Ecto neural progenitor cell (in vitro differentiated cells): ENCODE data around the gene KCNH1.
"Not testable (repeated sequence)": the region's sequence is repeated elsewhere in the genome, so short reads cannot be mapped to it uniquely, and the experiment has no call there.

ENCODE experiments used
- DNase-seq: peaks from one replicate; pipeline ENCODE4 v3.0.0-alpha.2; 2018; ENCODE audit warnings: low spot score

Gene KCNH1

DNA sequence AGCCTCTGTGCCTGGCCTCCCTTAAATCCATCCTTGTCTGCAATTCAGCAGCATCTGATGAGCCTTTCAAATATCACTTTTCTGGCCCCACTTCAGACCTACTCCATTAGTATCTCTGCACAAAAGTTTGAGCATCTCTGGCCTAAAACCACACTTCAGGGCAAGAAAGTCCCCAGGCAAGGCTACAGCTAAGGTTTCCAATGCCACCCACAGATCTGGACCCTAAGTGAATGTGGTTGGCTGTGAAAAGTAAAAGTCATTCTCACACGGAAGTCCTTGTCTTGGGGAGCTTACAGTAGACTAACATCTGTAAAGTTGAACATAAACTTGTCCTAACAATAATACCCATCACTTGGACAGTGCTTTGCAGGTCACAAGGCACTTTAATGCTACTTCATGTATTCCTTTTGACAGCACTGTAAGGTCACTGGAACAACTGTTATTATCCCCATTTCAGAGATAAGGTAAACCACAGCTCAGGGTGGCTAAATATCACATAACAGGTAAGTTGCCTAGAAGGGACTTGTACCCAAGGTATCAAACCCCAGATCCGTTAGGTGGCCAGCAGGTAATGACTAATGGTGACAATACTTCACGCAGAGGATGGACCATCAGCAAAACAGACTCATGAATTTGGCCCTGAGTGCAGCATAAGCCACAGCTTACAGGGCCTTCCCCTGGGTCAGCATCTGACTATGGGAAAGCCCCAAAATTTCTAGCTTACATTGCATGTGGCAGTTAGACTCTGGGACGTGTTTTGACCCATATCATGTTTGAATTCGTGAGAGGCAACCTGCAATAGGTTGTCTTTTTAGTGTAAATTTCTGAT is 449.3 kb downstream of the KCNH1 start:
- no peak for DNase-seq

DNA sequence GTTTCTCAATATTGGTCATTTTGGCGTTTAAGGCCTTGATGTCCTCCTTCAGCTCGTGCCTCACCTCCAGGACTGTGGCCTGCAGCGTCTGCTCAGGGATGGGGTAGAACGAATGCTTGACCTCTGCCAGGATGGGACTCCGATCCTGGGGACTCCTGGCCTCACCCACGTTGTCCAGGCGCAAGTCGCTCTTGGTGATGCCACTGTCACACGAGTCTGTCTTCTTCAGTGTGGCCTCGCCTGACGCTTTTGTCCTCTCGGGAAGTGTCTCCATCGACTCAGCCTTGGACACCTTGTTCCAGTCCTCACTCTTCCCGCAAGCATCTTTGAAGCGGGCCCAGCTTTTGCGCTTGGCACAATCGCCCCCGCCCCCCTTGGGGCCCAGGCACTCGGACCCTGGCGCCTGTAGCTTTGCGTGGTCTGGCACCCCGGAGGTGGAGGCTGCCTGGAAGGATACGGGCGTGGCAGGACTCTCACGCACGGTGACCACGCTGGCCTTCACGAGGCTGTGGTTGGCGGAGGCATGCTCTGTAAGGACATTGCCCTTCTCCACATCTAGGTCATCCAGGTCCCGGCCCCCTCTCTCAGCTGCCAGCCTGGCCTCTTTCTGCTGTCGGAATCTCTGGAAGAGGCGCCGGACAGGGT is 450.4 kb downstream of the KCNH1 start:
- no peak for DNase-seq

DNA sequence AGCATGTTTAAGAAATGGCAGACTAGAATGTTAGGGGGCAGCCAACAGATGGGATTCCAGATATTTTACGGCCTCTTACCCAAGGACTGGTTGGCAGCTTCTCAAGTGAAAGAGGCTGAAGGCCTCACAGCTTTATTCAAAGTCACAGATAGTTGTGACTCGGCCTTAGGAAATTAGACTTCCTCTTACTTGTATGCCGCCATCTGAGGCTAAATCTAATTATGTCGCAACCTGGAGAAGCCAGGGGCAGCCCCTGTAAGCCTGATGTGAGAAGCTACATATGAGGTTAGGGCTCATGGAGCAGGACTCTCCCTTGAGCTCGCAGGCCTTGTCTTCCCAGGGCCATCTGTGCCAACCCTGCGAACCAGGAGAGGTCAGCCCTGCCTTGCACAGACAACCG is 452.8 kb downstream of the KCNH1 start:
- DNase-seq: no peak

DNA sequence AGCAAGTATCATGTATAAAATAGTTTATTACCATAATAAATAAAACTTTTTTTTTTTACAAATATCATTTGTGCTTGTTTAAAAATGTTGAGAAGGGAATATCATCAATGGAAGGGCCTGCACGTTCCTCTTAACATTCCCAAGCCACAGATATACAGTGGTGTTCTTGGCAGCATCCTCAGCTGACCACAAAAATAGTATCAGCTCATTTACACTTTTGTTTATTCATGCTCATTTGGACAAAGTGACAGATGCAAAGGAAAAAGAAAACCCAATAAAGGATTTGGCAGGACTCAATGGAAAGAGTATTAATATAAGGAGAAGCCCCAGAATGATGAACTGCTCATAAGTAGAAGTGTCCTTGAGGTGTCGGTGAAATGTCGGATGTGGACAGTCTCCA is 455.6 kb downstream of the KCNH1 start:
- no peak for DNase-seq

DNA sequence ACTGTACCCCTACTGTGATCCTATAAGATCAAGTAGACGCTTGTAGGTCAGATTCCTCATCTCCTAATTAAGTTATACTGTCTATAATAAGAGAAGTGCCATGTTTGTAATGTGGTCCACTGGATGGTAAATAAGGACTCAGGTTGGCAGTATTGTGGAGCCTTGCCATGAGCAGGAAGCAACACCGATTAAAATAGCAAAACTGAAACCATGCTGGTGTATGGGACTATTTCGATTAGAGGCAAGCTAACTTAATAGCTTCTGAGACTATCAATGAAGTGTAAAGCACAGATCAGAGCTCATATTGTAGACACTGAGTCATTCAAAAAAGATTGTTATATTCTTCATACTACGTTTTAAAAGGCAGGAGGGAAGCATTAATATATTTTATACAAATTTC is 456.4 kb downstream of the KCNH1 start:
- no peak for DNase-seq

DNA sequence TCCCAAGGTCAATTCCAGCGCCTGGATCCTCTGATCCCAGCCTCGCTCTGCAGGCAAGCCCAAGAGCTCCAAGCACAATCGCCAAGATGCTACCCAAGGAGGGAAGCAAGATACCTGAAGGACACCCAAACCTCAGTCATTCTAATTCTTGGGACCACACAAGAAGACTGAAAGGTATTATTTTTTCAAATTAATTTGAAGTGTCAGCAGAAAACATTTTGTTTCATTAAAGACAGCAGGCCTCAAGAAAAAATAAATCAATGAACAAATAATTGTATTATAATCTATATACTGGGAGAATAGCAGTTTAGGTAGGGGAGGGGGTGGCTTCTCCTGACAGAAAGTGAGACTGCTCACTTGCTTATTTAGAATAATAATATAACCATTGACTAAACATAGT is 457.4 kb downstream of the KCNH1 start:
- DNase-seq: no peak

DNA sequence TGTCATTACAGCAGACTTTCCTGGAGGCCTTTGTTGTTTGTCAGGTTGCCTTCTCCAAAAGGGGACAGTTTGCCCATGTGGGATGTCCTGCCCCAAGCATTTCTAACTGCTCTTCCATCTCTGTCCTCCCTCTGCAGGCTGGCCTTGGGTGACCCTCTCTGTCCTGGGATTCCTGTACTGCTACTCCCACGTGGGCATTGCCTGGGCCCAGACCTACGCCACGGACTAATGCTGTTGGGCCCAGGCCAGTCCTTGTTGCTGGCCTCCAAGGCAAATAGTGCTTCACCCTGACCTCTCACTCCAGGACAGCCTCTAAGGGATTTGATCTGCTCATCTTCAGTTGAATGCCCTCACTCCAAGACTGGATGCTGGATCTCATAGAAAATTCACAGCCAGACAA is 459.8 kb downstream of the KCNH1 start:
- DNase-seq: no peak

DNA sequence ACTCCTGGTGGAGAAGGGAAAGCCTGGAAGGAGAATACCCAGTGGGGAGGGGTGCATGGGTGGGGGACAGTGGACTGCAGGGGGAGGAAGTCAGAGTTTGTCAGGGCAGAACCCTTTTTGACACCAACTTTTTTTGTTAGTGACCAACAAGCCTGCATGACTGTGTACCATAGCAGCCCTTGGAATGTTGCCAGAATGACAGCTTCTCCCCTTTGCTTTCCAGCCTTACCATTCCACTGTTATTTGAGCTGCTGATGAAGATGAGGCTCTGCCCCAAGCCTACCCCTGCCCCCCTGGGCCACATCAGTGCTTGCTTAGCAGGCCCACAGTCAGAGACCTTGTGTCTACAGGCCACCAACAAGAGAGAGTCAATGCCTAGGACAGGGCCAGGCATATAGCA is 464.0 kb downstream of the KCNH1 start:
- no peak for DNase-seq

DNA sequence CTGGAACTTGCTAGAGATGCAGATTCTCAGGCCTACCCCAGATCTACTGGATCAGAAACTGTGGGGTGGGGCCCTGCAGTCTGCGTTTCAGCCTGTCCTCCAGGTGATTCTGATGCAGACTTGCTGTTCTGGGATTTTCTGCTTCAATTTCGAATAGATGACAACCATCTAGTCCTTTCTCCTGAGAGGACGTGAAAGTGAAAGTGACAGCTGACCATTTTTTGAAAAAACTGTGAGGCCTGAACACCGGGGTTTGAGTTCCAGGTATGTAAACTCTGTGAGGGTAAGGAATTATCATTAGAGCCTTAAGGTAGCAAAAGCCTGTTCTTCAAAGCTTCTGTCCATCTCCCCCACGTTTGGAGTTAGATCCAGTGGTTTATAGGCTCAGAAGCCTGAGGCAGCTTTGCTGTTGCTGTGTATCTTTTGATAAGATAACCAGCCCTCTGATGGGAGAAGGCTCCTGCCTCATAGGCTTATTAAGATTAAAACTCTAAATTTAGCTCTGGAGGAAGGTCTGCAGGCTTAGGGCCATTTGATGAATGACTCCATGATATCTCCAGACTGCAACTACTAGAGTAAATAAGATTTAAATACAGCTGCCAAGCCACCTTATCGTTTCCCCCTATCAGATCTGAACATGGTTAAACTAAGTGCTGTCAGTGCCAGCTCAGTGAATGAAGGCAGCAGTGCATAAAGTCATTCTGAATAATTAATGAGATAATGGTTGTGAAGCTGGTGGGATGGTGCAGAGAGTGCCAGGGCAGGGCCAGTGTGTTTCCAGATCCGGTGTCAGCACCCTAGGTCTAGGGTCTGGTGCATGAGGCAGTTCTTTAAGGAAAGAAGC is 470.0 kb downstream of the KCNH1 start:
- DNase-seq: no peak

DNA sequence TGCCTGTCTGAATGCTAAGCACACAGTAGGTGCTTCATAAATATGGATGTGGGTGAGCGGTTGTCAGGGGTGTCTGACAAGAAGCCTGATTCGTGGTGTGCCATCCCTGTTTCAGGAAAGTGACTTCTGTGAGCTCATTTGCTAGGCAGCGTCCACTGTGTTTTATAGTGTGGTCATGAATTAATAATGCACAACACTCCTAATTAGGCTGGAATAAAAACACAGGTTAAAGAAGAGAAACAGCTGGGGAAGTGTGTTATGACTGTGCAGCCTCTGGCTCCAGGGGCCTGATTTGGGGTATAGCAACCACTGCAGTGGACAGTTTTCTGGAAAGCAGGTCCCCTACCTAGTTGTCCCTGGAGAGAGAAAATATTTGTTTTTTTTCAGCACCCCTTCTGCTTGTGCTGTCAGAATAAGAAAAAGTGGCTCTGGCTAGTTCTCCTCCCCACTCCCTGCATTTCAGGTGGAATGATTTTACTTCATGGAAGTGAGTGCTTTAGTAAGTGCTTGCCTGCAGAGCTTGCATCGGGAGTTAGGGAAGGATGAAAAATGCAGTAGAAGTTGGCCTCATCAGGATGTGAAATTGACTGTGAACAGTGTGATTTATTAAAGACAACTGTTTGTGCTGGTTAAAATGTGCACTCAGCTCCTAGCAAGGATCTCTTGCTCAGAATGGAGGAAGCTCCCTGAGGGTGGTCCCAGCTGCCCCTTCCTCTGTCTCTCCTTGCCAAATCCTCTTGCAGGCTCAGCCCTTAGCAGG is 471.5 kb downstream of the KCNH1 start:
- no peak for DNase-seq

DNA sequence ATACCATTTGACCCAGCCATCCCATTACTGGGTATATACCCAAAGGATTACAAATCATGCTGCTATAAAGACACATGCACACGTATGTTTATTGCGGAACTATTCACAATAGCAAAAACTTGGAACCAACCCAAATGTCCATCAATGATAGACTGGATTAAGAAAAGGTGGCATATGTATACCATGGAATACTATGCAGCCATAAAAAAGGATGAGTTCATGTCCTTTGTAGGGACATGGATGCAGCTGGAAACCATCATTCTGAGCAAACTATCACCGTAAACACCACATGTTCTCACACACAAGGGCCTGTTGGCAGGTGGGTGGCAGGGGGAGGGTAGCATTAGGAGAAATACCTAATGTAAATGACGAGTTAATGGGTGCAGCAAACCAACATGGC is 472.4 kb downstream of the KCNH1 start:
- DNase-seq: not testable (repeated sequence)

DNA sequence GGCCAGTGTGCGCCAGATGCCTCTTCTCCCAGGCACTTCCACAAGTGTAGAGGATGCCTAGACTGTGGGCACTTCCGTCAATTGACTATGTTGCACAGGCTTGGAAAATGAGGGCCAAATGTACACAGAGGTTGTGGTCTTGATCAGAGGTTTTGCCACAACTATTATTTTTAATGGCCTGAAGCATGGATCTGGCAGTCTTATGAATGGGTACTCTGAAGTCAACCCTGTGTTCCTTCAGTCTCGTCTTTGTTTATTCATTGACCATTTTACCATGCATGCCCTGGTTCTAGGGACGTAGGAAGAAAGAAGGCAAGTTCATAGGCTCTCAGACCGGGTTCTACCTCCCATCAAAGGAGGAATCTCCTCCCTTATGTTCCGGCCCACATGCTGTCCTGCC is 476.1 kb downstream of the KCNH1 start:
- DNase-seq: no peak

DNA sequence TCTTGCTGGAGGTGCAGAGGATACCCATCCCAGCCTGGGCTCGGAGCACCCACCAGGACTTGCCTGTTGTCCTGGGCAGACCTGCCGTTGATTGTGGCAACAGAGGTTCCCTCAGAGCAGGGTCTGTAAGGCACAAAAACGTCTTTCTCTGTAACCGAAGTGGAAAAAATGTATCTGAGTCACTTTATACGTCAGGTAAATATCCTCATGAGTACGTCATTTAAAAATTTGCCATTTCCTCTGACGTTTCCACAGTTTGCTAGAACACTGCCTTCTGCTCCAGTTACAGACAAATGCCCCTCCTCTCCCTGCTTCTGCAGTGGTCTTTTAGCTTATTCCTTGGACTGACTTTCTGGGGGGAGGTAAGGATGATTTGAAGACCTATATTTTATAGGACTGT is 478.4 kb downstream of the KCNH1 start:
- DNase-seq: no peak

DNA sequence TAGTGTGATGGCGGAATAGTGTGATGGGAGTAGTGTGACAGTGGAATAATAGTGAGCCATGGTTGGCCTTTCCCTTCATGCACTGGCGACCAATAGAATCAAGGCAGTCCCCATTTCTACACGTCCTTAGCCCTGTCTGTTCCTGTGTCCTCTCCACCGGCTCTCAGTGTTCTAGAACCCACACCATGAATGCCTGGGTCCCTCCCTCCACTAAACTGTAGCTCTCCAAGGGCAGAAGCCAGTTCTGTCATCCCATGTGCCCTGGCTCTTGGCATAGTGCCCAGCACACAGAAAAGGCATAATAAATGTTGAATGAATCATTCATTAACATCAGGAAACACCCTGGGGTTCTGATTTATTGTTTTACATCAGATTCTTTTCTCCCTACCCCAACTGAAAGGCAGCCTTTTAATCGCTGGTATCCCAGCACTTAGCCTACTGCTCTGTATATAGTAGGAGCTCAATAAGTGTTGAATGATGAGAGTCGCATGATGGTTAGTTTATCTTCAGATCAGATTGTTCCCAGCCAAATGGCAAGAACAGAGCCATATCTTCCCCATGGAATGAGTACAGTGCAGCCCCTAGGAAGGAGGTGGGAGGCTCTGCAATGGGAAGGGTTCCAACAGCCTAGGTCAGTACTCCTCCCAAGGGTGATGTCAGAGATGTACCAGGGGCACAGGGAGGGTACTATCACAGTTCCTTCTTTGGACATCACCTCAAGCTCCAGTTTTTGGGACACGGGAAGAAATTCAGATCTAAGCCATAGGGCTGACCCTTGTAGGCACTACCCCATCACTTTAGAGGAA is 479.6 kb downstream of the KCNH1 start:
- no peak for DNase-seq

DNA sequence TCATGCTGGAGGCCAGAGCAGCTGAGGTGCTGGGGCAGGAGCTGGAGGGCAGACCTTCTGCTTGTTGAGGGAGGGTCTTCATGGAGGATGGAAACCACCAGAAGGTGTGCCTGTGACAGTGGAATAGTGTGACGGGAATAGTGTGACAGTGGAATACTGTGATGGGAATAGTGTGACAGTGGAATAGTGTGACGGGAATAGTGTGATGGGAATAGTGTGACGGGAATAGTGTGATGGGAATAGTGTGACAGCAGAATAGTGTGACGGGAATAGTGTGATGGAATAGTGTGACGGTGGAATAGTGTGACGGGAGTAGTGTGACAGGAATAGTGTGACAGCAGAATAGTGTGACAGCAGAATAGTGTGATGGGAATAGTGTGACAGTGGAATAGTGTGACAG is 480.2 kb downstream of the KCNH1 start:
- no peak for DNase-seq

DNA sequence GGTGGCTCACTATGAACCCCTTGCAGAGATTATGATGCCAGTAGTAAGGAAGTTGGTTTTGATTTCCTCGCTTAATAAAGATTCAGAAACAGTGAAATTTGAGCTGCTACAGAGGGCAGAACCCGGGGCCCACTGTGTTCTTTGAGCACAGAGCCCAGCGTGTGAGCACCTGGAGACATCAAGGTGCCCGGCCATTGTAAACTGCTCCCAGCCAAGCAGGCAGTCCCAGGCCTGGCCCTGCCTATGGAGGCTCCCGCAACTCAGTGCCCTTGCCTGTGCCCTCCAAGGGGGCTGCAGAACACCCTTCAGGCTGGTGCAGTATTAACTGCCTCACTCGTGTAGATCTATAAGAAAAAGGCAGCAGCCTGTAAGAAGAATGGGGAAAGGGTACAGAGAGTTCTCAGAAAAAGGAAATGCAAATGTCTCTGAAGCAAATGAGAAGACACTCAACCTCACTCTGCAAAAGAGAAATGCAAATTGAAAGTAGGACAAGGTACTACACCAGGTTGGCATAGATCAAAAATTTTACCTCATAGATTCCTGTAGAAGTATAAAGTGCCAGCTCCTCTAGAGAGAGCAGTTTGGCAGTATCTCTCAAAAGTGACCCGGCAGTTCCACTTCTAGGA is 481.5 kb downstream of the KCNH1 start:
- DNase-seq: no peak

DNA sequence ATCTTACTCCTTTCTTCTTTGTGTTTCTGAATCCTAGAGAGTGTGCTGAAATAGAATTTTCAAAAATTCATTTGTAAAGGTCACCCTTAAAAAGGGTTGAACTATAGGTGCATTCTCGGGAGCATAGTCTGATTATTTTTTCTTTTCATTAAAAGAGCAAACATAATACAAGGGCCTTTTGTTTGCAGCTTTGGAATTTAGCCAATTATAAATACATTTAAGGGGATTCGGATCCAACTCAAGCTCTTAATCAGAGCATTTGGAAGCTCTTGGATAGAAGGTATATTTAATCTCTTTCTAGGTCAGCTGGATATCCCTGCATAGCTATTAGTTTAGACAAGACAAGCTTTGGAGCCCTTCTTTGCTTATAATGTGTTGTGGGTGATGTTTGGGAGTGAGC is 483.5 kb downstream of the KCNH1 start:
- no peak for DNase-seq

DNA sequence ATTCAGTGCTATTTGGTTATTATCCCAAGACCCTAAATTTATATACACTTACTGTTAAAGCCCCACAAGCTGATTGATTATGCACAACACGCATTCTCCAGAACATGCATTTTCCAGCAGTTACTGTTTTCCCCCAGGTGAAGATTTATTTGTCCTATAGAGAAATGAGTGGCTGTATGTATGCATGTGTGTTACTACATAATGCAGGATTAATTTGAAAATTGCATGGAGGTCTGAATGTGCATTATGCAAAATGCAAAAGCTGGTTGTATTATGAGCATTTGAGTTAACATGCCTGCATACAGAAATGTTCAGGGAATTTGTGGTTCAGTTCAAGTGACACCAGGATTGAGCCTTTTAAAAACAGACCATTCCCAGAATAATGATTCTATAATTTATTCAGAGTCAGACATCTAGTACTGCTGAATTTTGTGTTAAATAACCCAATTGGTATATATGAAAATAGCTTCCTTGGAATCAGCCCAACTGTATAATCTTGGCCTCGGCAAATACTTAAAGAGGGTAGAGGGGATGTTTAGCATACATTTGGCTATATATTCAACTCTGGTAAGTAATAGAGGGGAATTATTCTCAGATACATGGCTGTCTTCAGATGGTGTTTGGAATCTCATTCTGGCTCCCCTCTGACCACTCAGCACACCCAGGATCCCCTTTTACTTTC is 485.2 kb downstream of the KCNH1 start:
- no peak for DNase-seq

DNA sequence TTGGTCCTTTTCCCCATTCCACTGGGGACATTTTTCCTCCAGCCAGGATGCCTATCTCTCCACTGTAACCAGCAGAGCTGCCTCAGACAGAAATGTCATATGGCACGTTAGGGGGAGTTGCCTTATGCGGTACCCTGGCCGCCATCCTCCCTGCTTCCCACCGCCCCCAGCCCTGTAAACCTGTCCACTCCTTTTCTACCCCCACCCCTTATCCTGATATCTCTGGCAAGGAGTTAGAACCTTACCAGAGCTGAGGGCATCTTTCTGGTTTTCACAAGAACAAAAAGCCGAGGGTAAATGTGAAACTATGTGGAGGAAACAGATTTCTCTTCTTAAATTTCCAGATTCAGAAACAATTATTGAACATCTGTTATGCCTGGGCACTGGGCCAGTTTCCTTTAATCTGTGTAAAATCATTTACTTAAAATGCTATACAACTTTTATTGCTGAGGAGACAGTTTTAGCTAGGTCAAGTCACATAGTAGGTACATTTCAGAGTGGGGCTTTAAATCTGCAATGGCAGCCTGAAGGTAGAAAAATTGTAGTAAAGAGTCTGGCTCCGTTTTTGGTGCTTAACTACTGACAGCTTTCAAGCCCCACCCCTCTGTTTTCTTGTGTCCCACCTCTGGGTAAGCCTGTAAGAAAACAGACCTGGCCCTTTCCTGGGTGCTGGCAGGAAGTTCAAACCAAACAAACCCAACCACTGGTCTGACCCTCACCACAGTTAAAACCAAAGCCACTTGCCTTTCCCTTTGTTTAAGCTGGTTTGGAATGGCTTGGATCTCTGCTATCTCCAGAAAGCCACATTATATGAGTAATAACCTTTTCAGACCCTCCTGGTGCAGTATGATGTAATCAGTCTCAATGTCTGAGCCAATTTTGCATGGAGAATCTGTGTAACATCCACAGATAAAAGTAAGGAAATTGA is 486.3 kb downstream of the KCNH1 start:
- DNase-seq: no peak
